ENCODE data around the gene PCNP.

The PCNP gene

DNA sequence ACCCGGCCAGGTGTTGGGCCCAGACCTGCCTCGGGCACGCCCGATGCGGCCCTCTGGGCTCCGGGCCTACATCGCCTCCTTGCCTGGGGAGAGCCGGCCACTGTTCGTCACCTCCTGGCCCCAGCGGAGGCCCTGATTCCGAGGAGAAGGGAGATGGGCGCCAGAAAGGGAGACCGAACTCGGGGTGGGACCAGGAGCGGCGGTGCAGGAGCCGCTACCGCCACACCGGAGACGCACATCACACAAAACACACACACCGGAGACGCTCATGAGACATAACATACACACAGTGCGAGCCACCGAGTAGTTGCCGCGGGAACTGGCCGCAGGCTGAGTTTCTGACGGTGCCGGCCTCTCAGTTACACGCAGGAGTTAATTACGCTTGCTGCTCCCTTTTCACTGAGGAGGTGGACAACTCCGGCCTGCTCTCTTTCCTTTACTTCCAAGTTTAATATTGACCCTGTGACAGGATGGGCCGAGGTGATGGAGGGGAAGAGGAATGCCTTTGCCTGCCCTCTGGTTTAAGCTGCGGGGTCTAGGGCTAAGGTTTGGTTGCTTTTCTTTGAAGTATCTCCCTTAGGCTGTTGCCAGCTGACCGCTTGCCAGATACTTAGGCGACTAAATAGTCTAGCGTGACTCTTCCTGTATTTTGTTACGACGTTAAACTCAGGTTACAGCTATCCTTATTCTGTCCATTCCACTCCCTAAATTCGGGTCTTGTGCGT, 570 bp downstream of the PCNP start:
- H2BK15ac ChIP-seq (ENCODE audit: low read depth, poor library complexity, severe bottlenecking): peak overlapping the region; percentile 88

DNA sequence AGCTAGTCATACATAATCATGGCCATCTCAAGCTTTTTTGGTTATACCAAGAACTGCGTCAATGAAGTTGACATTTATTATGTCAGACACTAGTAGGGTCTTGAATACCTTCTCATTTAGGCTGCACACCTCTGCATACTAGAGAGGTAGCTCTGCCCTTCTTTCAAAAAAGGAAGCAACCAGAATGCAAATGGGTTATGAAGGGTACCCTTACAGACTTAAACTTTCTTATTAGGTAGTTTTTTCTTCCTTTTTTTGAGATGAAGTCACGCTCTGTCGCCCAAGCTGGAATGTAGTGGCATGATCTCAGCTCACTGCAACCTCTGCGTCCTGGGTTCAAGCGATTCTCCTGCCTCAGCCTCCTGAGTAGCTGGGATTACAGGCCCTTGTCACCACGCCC, 3.3 kb downstream of the PCNP start:
- Histone ChIP-seq H2BK15ac (ENCODE audit: low read depth, poor library complexity, severe bottlenecking) (no peak overlapping the region), H3K23ac (ENCODE audit: low read length in 2 of 2) (no peak overlapping the region), H3K14ac (ENCODE audit: low read length in 2 of 2) (no peak overlapping the region), H4K91ac (ENCODE audit: low read length) (no peak overlapping the region), H2AK5ac (ENCODE audit: low read length, severe bottlenecking) (no peak overlapping the region), H3K36me3 (ENCODE audit: control insufficient read depth in 1 of 2, insufficient read depth in 2 of 2, low read depth in 1 of 2, low read length in 2 of 2) (peaks cover 4 to 38% of the 10 kb centered on the region in 2 experiments), H4K8ac (ENCODE audit: low read length) (no peak overlapping the region), H2BK120ac (ENCODE audit: low read depth, low read length) (no peak overlapping the region), H3K79me1 (replicated peaks; ENCODE audit: low read length, poor library complexity, severe bottlenecking) (no peaks in the 10 kb centered on the region), H2BK5ac (ENCODE audit: low read depth, low read length, poor library complexity, severe bottlenecking) (no peak overlapping the region), H3K27ac (ENCODE audit: low read length, poor library complexity, severe bottlenecking) (no peak overlapping the region), H2BK12ac (ENCODE audit: low read length in 2 of 2) (no peak overlapping the region), H2AFZ (ENCODE audit: low read depth, low read length) (no peak overlapping the region), H3K27me3 (ENCODE audit: control insufficient read depth in 1 of 2, insufficient read depth in 1 of 2, low read length in 2 of 2) (no peaks in the 10 kb centered on the region), H3K4ac (ENCODE audit: low read depth in 1 of 2, low read length in 2 of 2) (no peak overlapping the region), H3K4me1 (ENCODE audit: control insufficient read depth, insufficient read depth, low read depth, low read length) (peaks cover 2% of the 10 kb centered on the region), H3K9me3 (ENCODE audit: control insufficient read depth, low read length) (no peaks in the 10 kb centered on the region), H3K4me2 (ENCODE audit: low read length, poor library complexity, severe bottlenecking) (no peak overlapping the region), H3K9ac (ENCODE audit: low read length) (no peak overlapping the region), H3K18ac (ENCODE audit: low read depth in 1 of 2, low read length in 2 of 2) (no peak overlapping the region), H3K4me3 (ENCODE audit: insufficient read depth in 1 of 2, low read depth in 1 of 2, low read length in 2 of 2) (no peak overlapping the region)
- WGBS: 95% methylated on average over 6 of the region's 6 CpGs
- DNase-seq: no peak

More for the DNA sequence above, 570 bp downstream of the PCNP start:
- H2BK12ac ChIP-seq (ENCODE audit: low read length in 2 of 2): peak overlapping the region; percentile 46 to 54
- H3K9ac ChIP-seq (ENCODE audit: low read length): peak overlapping the region; percentile 97
- peak overlapping the region; percentile 93 to 99 for H3K4me3 ChIP-seq (ENCODE audit: insufficient read depth in 1 of 2, low read depth in 1 of 2, low read length in 2 of 2)
- H3K9me3 ChIP-seq (ENCODE audit: control insufficient read depth, low read length): no peaks in the 10 kb centered on the region
- peak overlapping the region; percentile 97 for H4K91ac ChIP-seq (ENCODE audit: low read length)
- peak overlapping the region; percentile 99 to 100 for H3K18ac ChIP-seq (ENCODE audit: low read depth in 1 of 2, low read length in 2 of 2)
- H2AFZ ChIP-seq (ENCODE audit: low read depth, low read length): peak overlapping the region; percentile 20
- WGBS: 0% methylated on average over 37 of the region's 41 CpGs
- DNase-seq: peak; percentile 73
- no peaks in the 10 kb centered on the region for H3K27me3 ChIP-seq (ENCODE audit: control insufficient read depth in 1 of 2, insufficient read depth in 1 of 2, low read length in 2 of 2)
- peak overlapping the region; percentile 86 for H3K4me2 ChIP-seq (ENCODE audit: low read length, poor library complexity, severe bottlenecking)
- peak overlapping the region; percentile 98 for H2BK120ac ChIP-seq (ENCODE audit: low read depth, low read length)
- peak overlapping the region; percentile 93 for H3K14ac ChIP-seq (ENCODE audit: low read length in 2 of 2)
- H2BK5ac ChIP-seq (ENCODE audit: low read depth, low read length, poor library complexity, severe bottlenecking): peak overlapping the region; percentile 90
- H3K79me1 ChIP-seq (replicated peaks; ENCODE audit: low read length, poor library complexity, severe bottlenecking): no peaks in the 10 kb centered on the region
- peak overlapping the region; percentile 96 for H3K27ac ChIP-seq (ENCODE audit: low read length, poor library complexity, severe bottlenecking)
- H3K4me1 ChIP-seq (ENCODE audit: control insufficient read depth, insufficient read depth, low read depth, low read length): peaks cover 2% of the 10 kb centered on the region
- peaks cover 4 to 23% of the 10 kb centered on the region in 2 experiments for H3K36me3 ChIP-seq (ENCODE audit: control insufficient read depth in 1 of 2, insufficient read depth in 2 of 2, low read depth in 1 of 2, low read length in 2 of 2)
- peak overlapping the region; percentile 96 for H4K8ac ChIP-seq (ENCODE audit: low read length)
- peak overlapping the region; percentile 70 to 98 for H3K23ac ChIP-seq (ENCODE audit: low read length in 2 of 2)
- peak overlapping the region; percentile 96 to 99 for H3K4ac ChIP-seq (ENCODE audit: low read depth in 1 of 2, low read length in 2 of 2)
- peak overlapping the region; percentile 95 for H2AK5ac ChIP-seq (ENCODE audit: low read length, severe bottlenecking)

DNA sequence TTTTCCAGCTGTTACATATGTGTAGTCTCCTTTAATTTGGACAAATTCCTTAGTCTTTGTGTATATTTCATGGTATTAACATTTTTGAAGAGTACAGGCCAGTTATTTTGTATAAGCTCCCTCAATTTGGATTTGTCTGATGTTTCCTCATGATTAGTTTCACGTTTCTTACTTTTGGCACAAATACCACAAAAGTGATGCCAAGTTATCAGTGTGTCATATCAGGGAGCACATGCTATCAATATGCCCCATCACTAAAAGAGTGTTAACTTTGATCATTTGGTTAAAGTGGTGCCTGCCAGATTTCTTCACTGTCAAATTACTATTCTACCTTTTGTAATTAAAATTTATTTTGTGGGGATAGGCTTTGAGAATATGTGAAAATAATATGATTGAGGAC, 14.6 kb downstream of the PCNP start:
- Histone ChIP-seq H2BK12ac (ENCODE audit: low read length in 2 of 2) (no peak overlapping the region), H3K18ac (ENCODE audit: low read depth in 1 of 2, low read length in 2 of 2) (no peak overlapping the region), H3K9me3 (ENCODE audit: control insufficient read depth, low read length) (no peaks in the 10 kb centered on the region), H2BK120ac (ENCODE audit: low read depth, low read length) (no peak overlapping the region), H4K8ac (ENCODE audit: low read length) (no peak overlapping the region), H2AFZ (ENCODE audit: low read depth, low read length) (no peak overlapping the region), H3K14ac (ENCODE audit: low read length in 2 of 2) (no peak overlapping the region), H4K91ac (ENCODE audit: low read length) (no peak overlapping the region), H3K9ac (ENCODE audit: low read length) (peak overlapping the region; percentile 23), H2BK5ac (ENCODE audit: low read depth, low read length, poor library complexity, severe bottlenecking) (no peak overlapping the region), H3K79me1 (replicated peaks; ENCODE audit: low read length, poor library complexity, severe bottlenecking) (peaks cover 7% of the 10 kb centered on the region), H2BK15ac (ENCODE audit: low read depth, poor library complexity, severe bottlenecking) (no peak overlapping the region), H3K27me3 (ENCODE audit: control insufficient read depth in 1 of 2, insufficient read depth in 1 of 2, low read length in 2 of 2) (no peaks in the 10 kb centered on the region), H3K4me1 (ENCODE audit: control insufficient read depth, insufficient read depth, low read depth, low read length) (no peaks in the 10 kb centered on the region), H3K27ac (ENCODE audit: low read length, poor library complexity, severe bottlenecking) (no peak overlapping the region), H2AK5ac (ENCODE audit: low read length, severe bottlenecking) (no peak overlapping the region), H3K4ac (ENCODE audit: low read depth in 1 of 2, low read length in 2 of 2) (no peak overlapping the region), H3K36me3 (ENCODE audit: control insufficient read depth in 1 of 2, insufficient read depth in 2 of 2, low read depth in 1 of 2, low read length in 2 of 2) (peaks cover 22 to 91% of the 10 kb centered on the region in 2 experiments), H3K23ac (ENCODE audit: low read length in 2 of 2) (no peak overlapping the region), H3K4me2 (ENCODE audit: low read length, poor library complexity, severe bottlenecking) (no peak overlapping the region), H3K4me3 (ENCODE audit: insufficient read depth in 1 of 2, low read depth in 1 of 2, low read length in 2 of 2) (no peak overlapping the region)
- DNase-seq: no peak
- no CpG with 5 or more reads among the region's 1 CpG for WGBS

- H3K4me2 ChIP-seq (ENCODE audit: low read length, poor library complexity, severe bottlenecking): no peak overlapping the region
- no peaks in the 10 kb centered on the region for H3K9me3 ChIP-seq (ENCODE audit: control insufficient read depth, low read length)
- H3K14ac ChIP-seq (ENCODE audit: low read length in 2 of 2): no peak overlapping the region
- H3K18ac ChIP-seq (ENCODE audit: low read depth in 1 of 2, low read length in 2 of 2): no peak overlapping the region
- no peak overlapping the region for H2AFZ ChIP-seq (ENCODE audit: low read depth, low read length)
- H2BK12ac ChIP-seq (ENCODE audit: low read length in 2 of 2): no peak overlapping the region
- no peak overlapping the region for H3K27ac ChIP-seq (ENCODE audit: low read length, poor library complexity, severe bottlenecking)
- peaks cover 2% of the 10 kb centered on the region for H3K4me1 ChIP-seq (ENCODE audit: control insufficient read depth, insufficient read depth, low read depth, low read length)
- no peak overlapping the region for H3K23ac ChIP-seq (ENCODE audit: low read length in 2 of 2)
- H3K79me1 ChIP-seq (replicated peaks; ENCODE audit: low read length, poor library complexity, severe bottlenecking): peaks cover 9% of the 10 kb centered on the region
- DNase-seq: no peak
- 100% methylated on average over 1 of the region's 3 CpGs for WGBS
- no peak overlapping the region for H4K8ac ChIP-seq (ENCODE audit: low read length)
- H2BK5ac ChIP-seq (ENCODE audit: low read depth, low read length, poor library complexity, severe bottlenecking): no peak overlapping the region
- no peak overlapping the region for H2BK120ac ChIP-seq (ENCODE audit: low read depth, low read length)
- H3K27me3 ChIP-seq (ENCODE audit: control insufficient read depth in 1 of 2, insufficient read depth in 1 of 2, low read length in 2 of 2): no peaks in the 10 kb centered on the region
- no peak overlapping the region for H4K91ac ChIP-seq (ENCODE audit: low read length)
- no peak overlapping the region for H3K4me3 ChIP-seq (ENCODE audit: insufficient read depth in 1 of 2, low read depth in 1 of 2, low read length in 2 of 2)
- H3K4ac ChIP-seq (ENCODE audit: low read depth in 1 of 2, low read length in 2 of 2): no peak overlapping the region
- H2AK5ac ChIP-seq (ENCODE audit: low read length, severe bottlenecking): no peak overlapping the region
- H3K36me3 ChIP-seq (ENCODE audit: control insufficient read depth in 1 of 2, insufficient read depth in 2 of 2, low read depth in 1 of 2, low read length in 2 of 2): peaks cover 26 to 93% of the 10 kb centered on the region in 2 experiments
- H2BK15ac ChIP-seq (ENCODE audit: low read depth, poor library complexity, severe bottlenecking): no peak overlapping the region
- H3K9ac ChIP-seq (ENCODE audit: low read length): no peak overlapping the region
Measured at GRCh38 chr3:101591071-101591470, 17.1 kb downstream of the PCNP start.

Data from mesenchymal stem cell (in vitro differentiated cells and primary cell).